Subcutaneous adipose tissue (tissue), 4 donors: ENCODE data around the gene FBLIM1. TPM values are rescaled to one million over a fixed set of nuclear protein-coding genes. Genes with fewer than 3 reads are reported as not detected.

Source experiments
- CTCF ChIP-seq: fragments of 450-650 bp; IDR thresholded peaks from one replicate; pipeline ENCODE4 v1.5.1; 2016; ENCODE audit warnings: low read depth, mild to moderate bottlenecking, control low read depth, antibody characterized with exemption, moderate library complexity
- total RNA-seq, 4 donors: library from RNA; depleted of rRNA; stranded (reverse); fragments of >200 nt; gene quantifications; one replicate each; pipeline ENCODE4 v1.1.0, GENCODE V29; 2016

Gene FBLIM1
- total RNA-seq, 4 donors from 2014 or later, result 5.1 to 21.9 (median 14.9) TPM

DNA sequence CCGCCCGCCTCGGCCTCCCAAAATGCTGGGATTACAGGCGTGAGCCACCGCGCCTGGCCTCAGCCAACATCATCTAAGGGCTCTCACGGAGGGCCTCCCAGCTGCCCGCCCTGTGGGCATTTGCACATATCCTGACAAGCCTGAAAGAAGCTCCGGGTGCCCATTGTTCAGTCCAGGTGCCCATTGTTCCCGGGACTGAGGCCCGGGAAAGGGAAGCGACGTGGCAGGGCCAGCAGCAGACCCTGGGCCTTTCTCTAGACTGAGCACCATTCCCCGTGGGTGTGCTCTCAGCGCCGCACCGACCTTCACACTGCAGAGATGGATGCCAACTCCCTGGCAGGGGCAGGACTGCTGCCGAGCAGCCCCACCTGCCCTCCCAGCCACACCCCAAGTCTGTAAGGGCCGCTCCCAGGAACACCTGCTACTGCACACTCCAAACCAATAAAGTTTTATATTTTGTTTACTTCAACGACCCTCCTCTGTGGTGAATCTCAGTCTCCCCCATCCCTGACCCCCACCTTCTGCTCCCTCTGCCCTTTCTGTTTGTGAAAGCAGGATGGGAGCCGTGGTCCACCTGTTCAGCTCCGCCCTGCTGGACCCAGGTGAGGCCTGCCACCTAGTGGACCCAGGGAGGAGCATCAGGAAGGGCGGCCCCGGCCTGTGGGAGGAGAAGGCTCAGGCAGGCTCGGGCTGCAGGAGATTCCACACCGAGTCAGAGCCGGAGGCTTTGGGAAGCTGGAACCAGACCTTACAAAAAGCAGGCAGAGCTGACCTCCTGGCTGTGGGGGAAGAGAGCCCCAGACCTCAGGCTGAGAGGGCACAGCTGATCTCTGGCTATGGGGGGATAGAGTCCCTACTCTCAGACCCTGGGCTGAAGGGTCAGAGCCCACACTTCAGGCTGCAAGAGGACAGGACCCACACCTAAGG is 17.4 kb upstream of the FBLIM1 start:
- TF ChIP-seq CTCF, result no peak

DNA sequence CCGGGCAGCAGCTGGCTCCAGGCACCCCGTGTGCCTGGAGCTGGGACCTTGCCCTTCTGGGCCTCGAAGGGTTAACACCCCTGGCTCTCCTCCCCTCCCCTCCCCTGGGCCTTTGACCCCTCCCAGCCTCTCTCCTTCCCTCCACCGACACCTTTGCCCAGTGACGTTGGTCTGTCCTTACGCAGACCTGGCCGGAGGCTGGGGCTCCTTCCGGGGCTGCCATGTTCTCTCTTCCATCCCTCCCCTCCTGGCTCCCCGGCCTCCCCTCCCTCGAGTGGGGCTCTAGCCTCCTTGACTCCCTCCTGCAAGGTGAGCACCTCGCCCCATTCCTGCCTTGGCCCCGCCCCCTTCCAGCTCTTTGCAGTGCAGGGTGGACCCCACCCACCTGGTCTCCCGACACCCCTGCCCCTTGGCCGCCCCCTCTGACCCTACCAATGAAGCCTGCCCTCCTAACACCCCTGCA is 16.2 kb upstream of the FBLIM1 start, which contains the start of gene TMEM82:
TSS of gene TMEM82 (plus strand) at position 161 of the 463 bp plus-strand sequence. CDS start at position 222, 61 bp downstream.
- no peak for TF ChIP-seq CTCF

- no peak for TF ChIP-seq CTCF
Measured at GRCh38 chr1:15744122-15744679, 14.4 kb upstream of the FBLIM1 start.

GRCh38 chr1:15747378-15747777 is 11.2 kb upstream of the FBLIM1 start:
- no peak for TF ChIP-seq CTCF

DNA sequence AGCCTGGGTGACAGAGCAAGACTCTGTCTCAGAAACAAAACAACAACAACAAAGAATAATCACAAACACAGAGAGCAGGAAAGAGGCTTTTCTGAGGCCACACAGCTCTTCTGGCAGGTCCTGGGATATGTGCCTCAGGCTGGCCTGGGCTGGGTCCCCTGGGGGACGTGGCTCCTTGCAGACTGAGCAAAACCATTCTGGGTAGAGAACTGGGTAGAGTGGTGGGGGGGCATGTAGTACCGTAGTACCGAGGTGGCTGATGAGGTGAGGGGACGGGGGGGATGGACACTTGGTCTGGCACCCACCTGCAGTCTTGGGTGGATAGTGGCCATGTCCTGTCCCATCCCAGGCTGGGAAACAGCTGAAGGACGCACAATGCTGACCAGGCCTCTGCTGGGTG is 10.3 kb upstream of the FBLIM1 start:
- no peak for TF ChIP-seq CTCF

DNA sequence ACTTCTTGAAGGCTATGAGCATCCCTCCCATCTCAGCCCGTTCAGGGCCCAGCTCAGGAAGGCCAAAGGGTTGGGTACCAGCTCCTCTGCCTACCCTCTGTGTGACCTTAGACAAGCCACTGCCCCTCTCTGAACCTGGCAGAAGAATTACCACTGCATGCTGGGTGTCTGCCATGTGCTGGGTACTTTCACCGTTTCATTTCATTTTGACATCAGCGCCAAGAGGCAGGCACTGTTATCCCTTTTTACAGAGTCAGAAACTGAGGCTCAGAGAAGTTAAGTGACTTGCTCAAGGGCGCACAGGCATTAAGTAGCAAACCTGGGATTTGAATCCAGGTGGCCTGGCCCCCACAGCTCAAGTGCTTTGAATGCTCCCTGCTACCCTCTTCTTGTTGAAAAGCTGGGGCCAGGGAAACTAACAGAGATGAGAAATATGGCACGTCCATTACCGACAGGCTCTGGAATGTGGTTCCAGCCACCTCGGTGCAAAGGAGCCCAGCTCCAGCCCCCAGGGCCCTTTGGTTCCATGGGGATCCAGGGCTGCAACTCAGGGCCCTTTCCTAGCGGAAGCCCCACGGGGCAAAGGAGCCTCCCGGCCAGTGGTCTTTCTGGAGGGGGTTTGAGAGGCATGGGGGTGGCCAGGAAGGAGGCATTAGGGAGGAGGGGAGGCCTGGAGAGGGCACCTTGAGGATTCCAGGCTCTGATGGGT is 9.8 kb upstream of the FBLIM1 start:
- TF ChIP-seq CTCF, result no peak
